Mesenchymal stem cell (in vitro differentiated cells and primary cell): ENCODE results near the gene COQ10A.

Experiments
- DNase-seq: peaks from one replicate; pipeline ENCODE4 v3.0.0-alpha.2; 2013
- H2AFZ ChIP-seq: one replicate; pipeline ENCODE4 v1.6.1; 2013; ENCODE audit warnings: low read depth, mild to moderate bottlenecking, control low read depth, inconsistent platforms, low read length, moderate library complexity
- H2AK5ac ChIP-seq: 2 replicates; pipeline ENCODE4 v1.6.1; 2013; ENCODE audit warnings: low read length, moderate library complexity, mild to moderate bottlenecking, inconsistent platforms; ENCODE audit not compliant: severe bottlenecking
- H2BK120ac ChIP-seq: one replicate; pipeline ENCODE4 v1.6.1; 2013; ENCODE audit warnings: low read depth, mild to moderate bottlenecking, inconsistent platforms, low read length, moderate library complexity
- H2BK12ac ChIP-seq, 2 experiments: one replicate each; pipeline ENCODE4 v1.6.1; 2013; ENCODE audit warnings: inconsistent platforms in 2 of 2, low read length in 2 of 2, mild to moderate bottlenecking in 2 of 2, moderate library complexity in 2 of 2, control low read depth in 1 of 2
- H2BK15ac ChIP-seq: one replicate; pipeline ENCODE4 v1.6.1; 2013; ENCODE audit warnings: mild to moderate bottlenecking, low read depth, inconsistent platforms; ENCODE audit not compliant: poor library complexity, severe bottlenecking
- H2BK5ac ChIP-seq: 2 replicates; pipeline ENCODE4 v1.6.1; 2013; ENCODE audit warnings: low read depth, mild to moderate bottlenecking, low read length, control low read depth, inconsistent platforms; ENCODE audit not compliant: poor library complexity, severe bottlenecking
- H3K14ac ChIP-seq, 2 experiments: one replicate each; pipeline ENCODE4 v1.6.1; 2013; ENCODE audit warnings: inconsistent platforms in 2 of 2, low read length in 2 of 2, control low read depth in 1 of 2, mild to moderate bottlenecking in 1 of 2, moderate library complexity in 1 of 2
- H3K18ac ChIP-seq, 2 experiments: one replicate each; pipeline ENCODE4 v1.6.1; 2013; ENCODE audit warnings: inconsistent platforms in 2 of 2, low read length in 2 of 2, control low read depth in 1 of 2, low read depth in 1 of 2, mild to moderate bottlenecking in 1 of 2
- H3K23ac ChIP-seq, 2 experiments: one replicate each; pipeline ENCODE4 v1.6.1; 2013; ENCODE audit warnings: inconsistent platforms in 2 of 2, low read length in 2 of 2, mild to moderate bottlenecking in 2 of 2, moderate library complexity in 2 of 2, control low read depth in 1 of 2
- H3K27ac ChIP-seq: 2 replicates; pipeline ENCODE4 v1.5.1; 2013; ENCODE audit warnings: mild to moderate bottlenecking, moderate library complexity, low read length, control low read depth, inconsistent platforms; ENCODE audit not compliant: poor library complexity, severe bottlenecking
- H3K27me3 ChIP-seq, 2 experiments: 2 replicates each; pipeline versions ENCODE4 v1.6.1 to v1.7.0; 2013; ENCODE audit warnings: low read length in 2 of 2, mild to moderate bottlenecking in 2 of 2, moderate library complexity in 2 of 2, control low read depth in 1 of 2, inconsistent platforms in 1 of 2; ENCODE audit not compliant: control insufficient read depth in 1 of 2, insufficient read depth in 1 of 2
- H3K36me3 ChIP-seq, 2 experiments: 2 replicates each; pipeline versions ENCODE4 v1.6.1 to v1.7.0; 2013; ENCODE audit warnings: low read length in 2 of 2, control low read depth in 1 of 2, inconsistent platforms in 1 of 2, low read depth in 1 of 2, mild to moderate bottlenecking in 1 of 2; ENCODE audit not compliant: insufficient read depth in 2 of 2, control insufficient read depth in 1 of 2
- H3K4ac ChIP-seq, 2 experiments: one replicate each; pipeline ENCODE4 v1.6.1; 2013; ENCODE audit warnings: inconsistent platforms in 2 of 2, low read length in 2 of 2, mild to moderate bottlenecking in 2 of 2, moderate library complexity in 2 of 2, control low read depth in 1 of 2, low read depth in 1 of 2
- H3K4me1 ChIP-seq: 2 replicates; pipeline ENCODE4 v1.6.1; 2013; ENCODE audit warnings: low read depth, low read length, control low read depth; ENCODE audit not compliant: control insufficient read depth, insufficient read depth
- H3K4me2 ChIP-seq: 2 replicates; pipeline ENCODE4 v1.6.1; 2013; ENCODE audit warnings: low read length, mild to moderate bottlenecking, inconsistent platforms; ENCODE audit not compliant: poor library complexity, severe bottlenecking
- H3K4me3 ChIP-seq, 2 experiments: 2 replicates each; pipeline versions ENCODE4 v1.5.1 to v1.7.0; 2013; ENCODE audit warnings: low read length in 2 of 2, mild to moderate bottlenecking in 2 of 2, control low read depth in 1 of 2, low read depth in 1 of 2; ENCODE audit not compliant: insufficient read depth in 1 of 2
- H3K79me1 ChIP-seq: replicated peaks from 2 replicates; pipeline ENCODE4 v1.6.1; 2013; ENCODE audit warnings: mild to moderate bottlenecking, control low read depth, low read length, inconsistent platforms; ENCODE audit not compliant: poor library complexity, severe bottlenecking
- H3K9ac ChIP-seq: 2 replicates; pipeline ENCODE4 v1.7.0; 2013; ENCODE audit warnings: mild to moderate bottlenecking, low read length, moderate library complexity
- H3K9me3 ChIP-seq: 2 replicates; pipeline ENCODE4 v1.7.0; 2013; ENCODE audit warnings: mild to moderate bottlenecking, low read length; ENCODE audit not compliant: control insufficient read depth
- H4K8ac ChIP-seq: one replicate; pipeline ENCODE4 v1.6.1; 2013; ENCODE audit warnings: inconsistent platforms, mild to moderate bottlenecking, low read length, moderate library complexity
- H4K91ac ChIP-seq: one replicate; pipeline ENCODE4 v1.6.1; 2013; ENCODE audit warnings: mild to moderate bottlenecking, low read length, inconsistent platforms
- WGBS: methylation state at CpG from one replicate; pipeline ENCODE4 v1.1.7; 2013; ENCODE audit warnings: mixed read lengths; 5-methylcytosine and 5-hydroxymethylcytosine counted together

The COQ10A gene

DNA sequence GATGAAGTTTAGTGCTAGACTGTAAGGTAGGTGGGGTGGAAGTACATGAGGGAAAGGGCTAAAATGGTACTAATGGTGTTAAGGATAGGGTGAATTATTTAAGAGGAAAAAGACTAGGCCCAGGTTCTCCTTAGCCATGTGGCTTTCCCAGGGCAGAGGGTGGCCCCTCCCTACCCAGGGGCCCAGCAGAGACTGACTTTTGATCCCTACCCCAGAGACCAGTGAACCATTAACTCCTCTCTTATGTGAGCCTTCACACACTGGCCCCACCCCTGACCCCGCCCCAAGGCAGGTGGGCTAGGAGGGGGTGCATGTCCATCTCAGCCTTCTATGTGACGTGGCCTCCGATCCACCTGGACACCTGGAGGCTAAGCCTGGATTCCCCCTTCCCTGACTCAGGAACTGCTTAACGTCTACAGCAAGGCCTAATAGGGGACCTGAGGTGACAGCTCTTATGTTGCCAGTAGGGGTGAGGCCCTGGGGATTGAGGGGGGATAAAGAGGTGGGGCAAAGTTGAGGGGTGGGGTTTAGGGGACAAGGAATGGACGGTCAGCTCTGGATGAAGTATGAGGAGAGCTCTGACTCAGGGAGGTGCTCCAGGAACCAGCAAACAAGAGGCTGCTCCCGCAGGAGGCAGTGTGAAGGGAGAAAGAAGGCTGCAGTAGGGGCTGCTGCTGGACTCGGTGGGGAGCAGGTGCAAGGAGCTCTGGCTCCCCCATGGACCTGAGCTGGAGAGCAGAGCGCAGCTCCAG is 36.1 kb upstream of the COQ10A start:
- no peak overlapping the region for H3K23ac ChIP-seq
- no peak overlapping the region for H4K8ac ChIP-seq
- no peak overlapping the region for H3K4ac ChIP-seq
- H3K14ac ChIP-seq: no peak overlapping the region
- no peak overlapping the region for H2BK5ac ChIP-seq
- H3K36me3 ChIP-seq: peaks cover 12 to 16% of the 10 kb centered on the region in 2 experiments
- H3K79me1 ChIP-seq: no peaks in the 10 kb centered on the region
- H4K91ac ChIP-seq: no peak overlapping the region
- no peak for DNase-seq
- no peak overlapping the region for H3K18ac ChIP-seq
- H2BK12ac ChIP-seq: no peak overlapping the region
- H3K27ac ChIP-seq: no peak overlapping the region
- peaks cover 3% of the 10 kb centered on the region for H3K4me1 ChIP-seq
- H2BK15ac ChIP-seq: no peak overlapping the region
- no peaks in the 10 kb centered on the region for H3K27me3 ChIP-seq
- no peak overlapping the region for H3K4me2 ChIP-seq
- no peak overlapping the region for H2BK120ac ChIP-seq
- no peak overlapping the region for H2AFZ ChIP-seq
- no peak overlapping the region for H3K9ac ChIP-seq
- 85% methylated on average over 8 of the region's 8 CpGs for WGBS
- H3K9me3 ChIP-seq: no peaks in the 10 kb centered on the region
- no peak overlapping the region for H3K4me3 ChIP-seq
- H2AK5ac ChIP-seq: no peak overlapping the region

DNA sequence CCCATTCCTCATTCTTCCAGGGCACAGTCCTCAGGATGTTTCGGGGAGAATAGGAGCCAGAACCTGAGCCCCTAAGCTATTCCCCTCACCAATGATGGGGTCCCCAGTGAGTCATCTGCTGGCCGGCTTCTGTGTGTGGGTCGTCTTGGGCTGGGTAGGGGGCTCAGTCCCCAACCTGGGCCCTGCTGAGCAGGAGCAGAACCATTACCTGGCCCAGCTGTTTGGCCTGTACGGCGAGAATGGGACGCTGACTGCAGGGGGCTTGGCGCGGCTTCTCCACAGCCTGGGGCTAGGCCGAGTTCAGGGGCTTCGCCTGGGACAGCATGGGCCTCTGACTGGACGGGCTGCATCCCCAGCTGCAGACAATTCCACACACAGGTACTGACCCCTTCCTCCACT is 35.6 kb upstream of the COQ10A start:
- Histone ChIP-seq H3K4me1 (peaks cover 3% of the 10 kb centered on the region), H3K4ac (no peak overlapping the region), H3K27me3 (no peaks in the 10 kb centered on the region), H2BK120ac (no peak overlapping the region), H2AFZ (no peak overlapping the region), H2AK5ac (no peak overlapping the region), H3K4me2 (no peak overlapping the region), H4K91ac (no peak overlapping the region), H3K14ac (no peak overlapping the region), H4K8ac (no peak overlapping the region), H3K36me3 (peaks cover 18% of the 10 kb centered on the region in 2 experiments), H2BK5ac (no peak overlapping the region), H2BK15ac (no peak overlapping the region), H3K4me3 (no peak overlapping the region), H3K79me1 (no peaks in the 10 kb centered on the region), H3K9me3 (no peaks in the 10 kb centered on the region), H3K27ac (no peak overlapping the region), H3K9ac (no peak overlapping the region), H3K18ac (no peak overlapping the region), H2BK12ac (no peak overlapping the region), H3K23ac (no peak overlapping the region)
- DNase-seq: no peak
- 91% methylated on average over 11 of the region's 11 CpGs for WGBS

DNA sequence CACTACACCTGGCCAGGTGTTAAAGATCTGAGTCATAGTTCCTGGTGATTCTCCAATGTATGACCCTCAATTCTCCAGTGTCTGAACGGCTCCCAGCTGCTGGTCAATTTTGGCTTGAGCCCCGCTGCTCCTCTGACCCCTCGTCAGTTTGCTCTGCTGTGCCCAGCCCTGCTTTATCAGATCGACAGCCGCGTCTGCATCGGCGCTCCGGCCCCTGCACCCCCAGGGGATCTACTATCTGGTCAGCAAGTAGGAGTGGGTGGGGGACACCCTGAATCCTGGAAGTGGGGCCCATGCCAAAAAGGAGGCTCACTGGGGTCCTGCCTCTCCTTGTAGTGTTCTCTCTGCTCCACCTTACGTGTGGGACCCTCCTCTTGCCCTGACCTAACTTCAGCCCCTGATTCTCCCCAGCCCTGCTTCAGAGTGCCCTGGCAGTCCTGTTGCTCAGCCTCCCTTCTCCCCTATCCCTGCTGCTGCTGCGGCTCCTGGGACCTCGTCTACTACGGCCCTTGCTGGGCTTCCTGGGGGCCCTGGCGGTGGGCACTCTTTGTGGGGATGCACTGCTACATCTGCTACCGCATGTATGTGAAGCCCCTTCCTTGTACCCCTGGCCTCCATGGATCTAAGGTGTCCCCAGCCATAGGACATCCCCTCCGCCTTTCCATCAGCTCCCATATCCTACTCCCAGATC is 31.9 kb upstream of the COQ10A start:
- H4K8ac ChIP-seq: no peak overlapping the region
- DNase-seq: no peak
- no peak overlapping the region for H2BK120ac ChIP-seq
- no peak overlapping the region for H3K4me2 ChIP-seq
- no peak overlapping the region for H3K14ac ChIP-seq
- H3K4ac ChIP-seq: no peak overlapping the region
- no peak overlapping the region for H2BK15ac ChIP-seq
- peaks cover 11% of the 10 kb centered on the region for H3K4me1 ChIP-seq
- H3K23ac ChIP-seq: no peak overlapping the region
- H2BK5ac ChIP-seq: no peak overlapping the region
- no peak overlapping the region for H3K18ac ChIP-seq
- H2AFZ ChIP-seq: no peak overlapping the region
- WGBS: 94% methylated on average over 13 of the region's 16 CpGs
- H4K91ac ChIP-seq: no peak overlapping the region
- H2BK12ac ChIP-seq: no peak overlapping the region
- H3K79me1 ChIP-seq: peaks cover 9% of the 10 kb centered on the region
- H3K4me3 ChIP-seq: no peak overlapping the region
- H3K9ac ChIP-seq: no peak overlapping the region
- no peak overlapping the region for H2AK5ac ChIP-seq
- peaks cover 36 to 49% of the 10 kb centered on the region in 2 experiments for H3K36me3 ChIP-seq
- H3K27me3 ChIP-seq: no peaks in the 10 kb centered on the region
- H3K27ac ChIP-seq: no peak overlapping the region
- no peaks in the 10 kb centered on the region for H3K9me3 ChIP-seq

DNA sequence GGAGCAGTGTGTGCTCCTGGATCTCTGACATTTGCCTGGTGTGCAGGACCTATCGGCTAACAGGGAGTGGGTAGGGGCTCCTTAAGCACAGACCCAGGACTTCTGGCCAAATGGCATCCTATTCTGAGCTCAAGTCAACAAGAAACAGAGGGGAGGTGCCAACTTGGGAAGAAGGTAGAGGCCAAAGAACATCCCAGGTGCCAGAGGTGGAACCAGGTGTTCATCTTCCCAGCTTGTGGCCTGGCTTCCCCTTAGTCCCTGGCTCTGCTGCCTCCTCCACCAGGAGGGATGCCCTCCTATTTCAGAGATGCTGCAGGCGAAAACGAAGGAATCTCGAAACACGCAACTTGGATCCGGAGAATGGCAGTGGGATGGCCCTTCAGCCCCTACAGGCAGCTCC is 30.7 kb upstream of the COQ10A start:
- no peak overlapping the region for H3K23ac ChIP-seq
- WGBS: 95% methylated on average over 6 of the region's 6 CpGs
- DNase-seq: no peak

More for the DNA sequence above, 30.7 kb upstream of the COQ10A start:
- Histone ChIP-seq H2BK120ac (no peak overlapping the region), H2AFZ (no peak overlapping the region), H3K4ac (no peak overlapping the region), H3K14ac (no peak overlapping the region), H3K4me2 (no peak overlapping the region), H2BK12ac (no peak overlapping the region), H2BK15ac (no peak overlapping the region), H3K9me3 (no peaks in the 10 kb centered on the region), H3K27me3 (no peaks in the 10 kb centered on the region), H3K9ac (no peak overlapping the region), H4K8ac (no peak overlapping the region), H3K79me1 (peaks cover 17% of the 10 kb centered on the region), H4K91ac (no peak overlapping the region), H2AK5ac (no peak overlapping the region), H3K4me3 (no peak overlapping the region), H3K18ac (no peak overlapping the region), H3K27ac (no peak overlapping the region), H3K36me3 (peaks cover 47 to 61% of the 10 kb centered on the region in 2 experiments), H2BK5ac (no peak overlapping the region), H3K4me1 (peaks cover 8% of the 10 kb centered on the region)
